ENCODE data around the gene GAB3.

Gene GAB3, protein sequence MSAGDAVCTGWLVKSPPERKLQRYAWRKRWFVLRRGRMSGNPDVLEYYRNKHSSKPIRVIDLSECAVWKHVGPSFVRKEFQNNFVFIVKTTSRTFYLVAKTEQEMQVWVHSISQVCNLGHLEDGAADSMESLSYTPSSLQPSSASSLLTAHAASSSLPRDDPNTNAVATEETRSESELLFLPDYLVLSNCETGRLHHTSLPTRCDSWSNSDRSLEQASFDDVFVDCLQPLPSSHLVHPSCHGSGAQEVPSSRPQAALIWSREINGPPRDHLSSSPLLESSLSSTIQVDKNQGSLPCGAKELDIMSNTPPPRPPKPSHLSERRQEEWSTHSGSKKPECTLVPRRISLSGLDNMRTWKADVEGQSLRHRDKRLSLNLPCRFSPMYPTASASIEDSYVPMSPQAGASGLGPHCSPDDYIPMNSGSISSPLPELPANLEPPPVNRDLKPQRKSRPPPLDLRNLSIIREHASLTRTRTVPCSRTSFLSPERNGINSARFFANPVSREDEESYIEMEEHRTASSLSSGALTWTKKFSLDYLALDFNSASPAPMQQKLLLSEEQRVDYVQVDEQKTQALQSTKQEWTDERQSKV

DNA sequence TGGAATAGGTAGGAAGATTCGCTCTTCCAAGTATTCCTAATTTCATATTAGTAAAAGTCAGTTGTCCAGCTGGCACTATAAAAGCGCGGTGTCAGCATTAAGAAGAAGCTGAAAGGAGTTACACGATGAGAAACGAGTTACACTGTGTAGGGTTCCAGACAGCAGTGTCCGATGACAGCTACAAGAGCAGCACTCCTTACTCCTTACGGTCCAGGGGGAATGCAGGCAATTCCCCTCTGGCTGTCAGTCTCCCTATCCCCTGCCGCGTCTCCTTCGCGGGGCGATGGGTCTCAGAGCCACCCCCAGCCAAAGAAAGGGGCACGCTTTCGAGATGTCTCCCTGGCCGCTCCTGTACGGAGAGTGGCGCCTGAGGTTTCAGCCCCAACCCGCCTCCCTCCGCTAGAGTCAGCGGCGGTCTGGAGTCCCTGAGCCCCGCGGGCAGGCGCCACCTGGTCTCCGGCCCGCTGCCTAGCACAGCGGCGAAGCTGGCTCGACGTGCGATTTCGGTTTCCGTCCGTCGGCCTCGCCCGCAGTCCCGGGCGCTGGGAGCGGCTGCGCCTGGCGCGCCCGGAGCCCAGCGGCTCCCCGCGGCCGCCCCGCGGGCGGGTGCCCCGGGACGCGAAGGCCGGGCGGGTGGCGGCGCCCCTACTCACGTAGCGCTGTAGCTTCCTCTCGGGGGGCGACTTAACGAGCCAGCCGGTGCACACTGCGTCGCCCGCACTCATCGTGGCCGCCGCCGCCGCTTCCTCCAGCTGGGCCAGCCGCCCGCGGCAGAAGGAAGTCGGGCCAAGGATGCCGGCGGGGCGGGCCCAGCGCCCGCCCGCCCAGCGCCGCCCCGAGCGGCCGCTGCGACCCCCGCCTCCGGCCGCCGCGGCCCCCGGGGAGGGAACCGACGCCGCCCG lies at the start of gene GAB3:
Gene GAB3 (minus strand): TSS at position 777 of the 902 bp plus-strand sequence. CDS start 52 bp downstream, at position 725.
- peak; percentile 48 for DNase-seq (ENCODE audit: low spot score)

DNA sequence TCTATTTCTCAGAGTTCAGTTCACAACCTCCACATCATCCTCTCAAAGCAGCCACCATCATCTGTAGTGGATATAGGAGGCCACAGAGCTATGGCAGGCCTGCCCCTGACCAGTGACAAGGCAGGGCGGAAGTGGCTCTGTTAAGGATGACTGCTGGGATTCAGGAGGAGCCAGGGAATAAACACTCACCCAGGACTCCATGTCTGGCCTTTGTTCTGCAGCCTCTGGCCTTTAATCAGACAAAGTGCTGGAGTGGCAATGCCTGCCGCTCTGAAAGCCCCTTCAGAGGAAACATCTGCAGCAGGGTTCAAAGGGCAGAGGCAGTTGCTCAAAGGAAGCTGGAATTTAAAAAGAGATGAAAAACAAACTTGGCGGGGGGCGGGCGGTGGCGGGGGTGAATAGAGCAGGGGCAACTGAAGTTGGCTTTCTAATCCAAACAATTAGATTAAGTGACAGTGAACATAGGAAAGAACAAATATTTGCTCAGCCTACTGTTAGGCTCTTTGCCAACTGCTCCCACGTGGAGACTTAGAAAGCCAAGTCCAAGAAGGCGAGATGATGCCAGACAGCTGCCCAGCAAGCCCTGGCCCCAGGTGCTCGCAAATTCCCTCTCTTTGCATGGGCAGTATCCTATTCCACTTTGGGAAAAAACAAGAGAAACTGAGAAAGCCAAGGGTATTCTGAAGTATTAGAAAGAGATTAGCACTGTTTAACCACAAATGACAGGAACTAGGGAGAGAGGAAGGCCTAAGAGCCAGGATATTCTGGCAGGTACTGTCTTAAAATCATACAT lies 48.9 kb upstream of the GAB3 start:
- DNase-seq (ENCODE audit: low spot score): peak; percentile 49

DNA sequence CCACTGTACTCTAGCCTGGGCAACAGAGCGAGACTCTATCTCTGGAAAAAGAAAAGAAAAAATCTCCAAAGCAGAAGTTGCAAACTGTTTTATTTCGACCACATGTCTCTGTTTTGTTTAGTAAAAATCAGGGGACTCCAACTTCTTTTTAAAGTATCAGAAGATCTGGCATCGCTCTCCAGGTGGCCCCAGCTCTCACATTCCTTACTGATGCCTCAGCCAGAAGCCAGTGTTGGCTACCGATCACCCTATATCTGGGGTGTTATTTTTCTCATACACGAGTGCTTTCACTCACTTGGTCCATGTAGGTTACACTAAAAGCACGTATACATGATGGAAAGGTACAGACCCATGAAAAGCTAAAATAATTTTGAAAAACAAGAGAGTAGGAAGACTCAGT lies 46.1 kb upstream of the GAB3 start:
- no peak for DNase-seq (ENCODE audit: low spot score)

DNA sequence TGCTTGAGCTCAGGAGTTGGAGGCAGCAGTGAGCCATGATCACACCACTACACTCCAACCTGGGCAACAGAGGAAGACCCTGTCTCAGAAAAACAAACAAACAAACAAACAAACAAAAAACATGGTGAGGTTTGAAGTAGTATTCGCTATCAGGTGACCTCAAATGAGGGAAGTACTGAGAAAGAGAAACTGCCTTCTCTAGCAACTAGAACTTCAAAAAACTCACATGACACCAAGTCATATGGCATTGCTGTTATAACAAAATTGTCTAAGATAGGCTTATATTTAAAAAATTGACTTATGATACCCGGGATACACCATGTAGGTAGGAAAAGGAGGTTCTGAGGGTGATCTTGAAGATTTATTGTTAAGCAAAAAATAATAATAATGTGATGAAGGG lies 44.1 kb upstream of the GAB3 start:
- no peak for DNase-seq (ENCODE audit: low spot score)

DNA sequence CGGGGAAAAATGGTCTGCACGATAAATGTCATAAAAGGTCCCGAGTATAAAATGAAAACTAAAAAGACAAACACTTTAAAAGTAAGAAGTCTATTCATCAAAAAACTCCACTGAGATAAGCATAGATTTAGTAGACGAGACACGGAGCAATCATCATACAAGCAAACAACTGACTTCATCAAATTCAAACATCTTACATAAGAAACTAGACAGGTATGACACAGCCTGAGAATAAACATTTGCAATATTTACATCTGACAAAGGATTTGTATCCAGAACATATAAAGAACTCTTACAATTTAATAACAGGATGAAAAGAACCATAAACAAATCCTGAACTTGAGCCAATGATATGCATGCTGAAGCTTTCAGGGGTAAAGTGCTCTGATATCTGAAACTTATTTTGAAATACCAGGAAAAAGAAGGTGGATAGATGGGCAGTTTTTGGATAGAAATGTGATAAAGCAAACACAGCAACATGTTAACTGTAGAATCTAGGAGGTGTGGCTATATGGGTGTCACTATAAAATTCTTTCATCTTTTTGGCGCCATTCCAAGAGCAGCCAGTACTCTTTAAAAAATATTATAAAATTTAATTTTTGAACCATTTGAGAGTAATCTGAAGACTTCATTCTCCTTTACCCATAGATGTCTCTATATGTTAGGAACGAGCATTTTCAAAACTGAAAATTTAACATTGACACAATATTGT lies 42.4 kb upstream of the GAB3 start:
- DNase-seq (ENCODE audit: low spot score): peak; percentile 54

DNA sequence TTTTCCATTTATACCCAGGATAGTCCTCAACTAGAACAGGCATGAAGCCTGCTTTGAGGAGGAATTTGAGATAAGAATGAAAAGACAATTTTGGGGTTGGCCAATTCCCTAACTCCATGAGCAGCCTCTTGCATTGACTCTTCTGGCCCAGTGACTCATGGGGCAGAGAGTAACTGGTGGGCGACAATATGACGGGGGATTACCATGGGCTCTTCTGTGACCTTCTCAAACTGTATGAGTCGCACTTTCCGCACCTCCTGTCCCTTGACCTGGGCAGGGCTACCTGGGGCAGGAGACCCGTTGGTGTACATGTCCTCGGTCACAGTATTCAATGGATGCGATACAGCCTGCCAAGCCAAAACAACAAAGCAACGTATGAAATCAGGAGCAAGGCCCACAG lies 41.1 kb upstream of the GAB3 start:
- DNase-seq (ENCODE audit: low spot score): no peak

DNA sequence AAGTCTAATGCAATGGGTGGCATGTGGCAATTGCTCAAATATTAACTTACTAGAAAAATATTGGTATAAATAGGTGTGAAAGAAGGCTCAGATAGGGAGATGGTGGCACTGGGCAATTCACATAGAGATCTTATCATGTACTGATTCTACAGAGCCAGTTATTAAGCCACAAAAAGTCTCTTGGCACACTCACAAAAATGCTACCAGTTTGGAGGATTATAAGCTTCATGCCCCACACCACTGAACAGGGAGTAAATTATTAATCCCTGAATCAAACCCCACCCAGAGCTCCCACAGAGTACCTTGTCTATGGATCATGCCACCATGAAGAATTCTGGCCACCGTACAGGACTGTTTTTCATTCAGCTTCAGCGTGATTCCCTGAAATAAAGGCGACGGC lies 40.6 kb upstream of the GAB3 start:
- DNase-seq (ENCODE audit: low spot score): no peak

DNA sequence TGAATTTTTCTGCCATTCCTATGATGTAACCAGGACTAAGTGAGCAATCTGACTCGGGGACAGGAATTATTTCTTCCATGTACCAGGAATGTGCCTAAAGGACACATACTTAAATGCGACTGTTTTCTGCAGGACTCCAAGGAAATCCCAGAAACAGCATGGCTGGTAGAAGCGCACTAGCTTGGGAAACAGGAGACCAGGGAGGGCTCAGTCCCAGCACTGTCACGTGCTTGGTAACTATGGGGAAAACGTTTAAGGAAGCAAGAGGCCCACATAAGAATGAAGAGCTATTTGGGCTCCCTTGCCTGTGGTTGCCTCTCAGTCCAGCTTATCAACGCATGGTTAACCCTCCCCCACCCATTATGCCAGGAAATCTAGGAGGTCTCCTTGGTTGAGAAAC lies 34.8 kb upstream of the GAB3 start:
- DNase-seq (ENCODE audit: low spot score): no peak

DNA sequence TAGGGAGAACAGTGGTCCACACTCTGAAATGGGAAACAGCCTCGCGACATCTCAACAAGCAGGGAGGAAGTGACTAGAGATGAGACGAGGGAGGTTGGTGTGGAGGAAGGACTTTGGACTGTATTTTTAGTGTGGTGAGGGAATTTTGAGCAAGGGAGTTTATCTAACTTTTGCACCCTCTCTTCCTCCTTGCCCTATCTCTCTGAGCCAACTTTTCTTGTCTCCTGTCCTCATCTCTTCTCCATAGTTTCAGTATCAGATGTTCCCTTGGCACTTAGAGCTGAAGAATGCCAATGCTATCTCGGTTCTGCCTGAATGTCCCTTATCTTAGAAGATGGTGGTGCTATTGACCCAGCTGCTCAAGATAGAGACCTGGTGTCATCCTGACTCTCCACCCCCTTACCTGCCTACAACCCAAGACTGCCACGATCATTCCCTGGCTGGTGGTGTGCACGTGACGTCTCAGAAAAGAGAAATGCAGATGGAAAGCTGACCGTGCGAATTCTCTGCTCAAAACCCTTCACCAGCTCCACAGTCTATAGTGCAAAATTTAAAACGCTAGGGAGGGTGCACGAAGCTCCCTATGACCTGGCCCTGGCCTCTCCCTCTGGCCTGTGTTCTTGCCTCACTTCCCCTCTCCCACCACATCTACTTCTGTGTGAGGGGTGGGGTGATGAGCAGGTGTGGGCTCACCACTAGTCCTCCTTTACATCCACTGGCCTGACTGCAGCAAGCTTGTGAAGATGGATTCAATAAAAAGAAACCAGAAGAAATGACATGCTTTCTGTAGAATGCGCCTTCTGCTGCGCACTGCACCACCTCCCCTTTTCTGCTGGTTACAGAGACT lies 33.5 kb upstream of the GAB3 start:
- DNase-seq (ENCODE audit: low spot score): peak; percentile 37

DNA sequence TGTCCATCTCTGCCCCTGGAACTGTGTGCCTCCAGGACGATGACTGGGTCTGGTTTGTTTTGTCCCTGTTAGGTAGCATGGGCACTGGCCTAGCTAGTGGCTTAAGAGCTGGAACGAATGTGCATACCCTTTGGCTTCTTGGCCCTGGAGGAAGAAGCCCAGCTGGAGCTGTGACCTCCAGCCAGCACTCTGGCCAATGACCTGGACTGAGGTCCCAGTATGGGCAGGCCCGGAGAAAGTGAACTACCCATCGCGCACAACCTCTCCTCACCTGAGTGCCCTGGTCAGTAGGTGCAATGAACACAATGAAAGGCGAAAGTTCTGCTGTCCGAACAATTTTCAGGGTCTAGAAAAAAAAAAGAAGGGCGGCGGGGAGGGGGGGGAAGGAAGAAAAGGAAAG lies 30.1 kb upstream of the GAB3 start:
- DNase-seq (ENCODE audit: low spot score): no peak

DNA sequence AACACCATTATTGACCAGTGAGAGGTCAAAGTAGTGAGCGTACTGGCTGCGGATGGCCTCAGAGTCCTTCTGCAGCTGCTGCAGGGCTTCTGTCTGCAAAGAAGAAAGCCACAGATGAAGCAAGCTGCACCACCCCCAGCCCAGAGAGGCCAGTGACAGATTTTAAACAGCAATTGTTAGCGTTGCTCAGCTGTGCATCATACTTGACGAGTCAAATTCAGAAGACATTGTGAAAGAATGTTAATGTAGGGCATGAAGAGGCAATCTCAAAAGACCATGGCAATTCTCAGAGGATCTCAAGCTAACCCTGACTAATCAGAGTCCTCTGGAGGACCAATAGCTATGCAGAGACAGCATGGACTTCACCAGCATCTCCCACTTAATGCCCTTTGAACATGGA lies 28.4 kb upstream of the GAB3 start:
- DNase-seq (ENCODE audit: low spot score): no peak

DNA sequence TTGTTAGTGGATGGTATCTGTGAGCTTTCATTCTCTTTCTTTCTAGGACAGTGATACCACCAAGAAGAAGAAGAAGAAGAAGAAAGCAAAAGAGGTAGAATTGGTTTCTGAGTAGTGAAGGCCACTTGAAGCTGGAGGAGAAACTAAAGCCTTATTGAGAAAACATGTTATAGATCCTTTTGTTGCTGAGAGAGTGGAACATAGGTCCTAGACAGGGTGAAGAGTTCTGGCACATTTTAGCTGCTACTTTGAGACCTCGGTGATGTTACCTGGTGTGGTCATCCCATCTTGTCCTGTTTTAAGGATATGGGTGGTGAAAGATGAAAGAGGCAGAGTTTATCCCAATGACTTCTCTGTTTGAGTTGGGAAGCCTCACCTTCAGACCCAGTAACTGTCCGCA lies 25.9 kb upstream of the GAB3 start:
- no peak for DNase-seq (ENCODE audit: low spot score)

DNA sequence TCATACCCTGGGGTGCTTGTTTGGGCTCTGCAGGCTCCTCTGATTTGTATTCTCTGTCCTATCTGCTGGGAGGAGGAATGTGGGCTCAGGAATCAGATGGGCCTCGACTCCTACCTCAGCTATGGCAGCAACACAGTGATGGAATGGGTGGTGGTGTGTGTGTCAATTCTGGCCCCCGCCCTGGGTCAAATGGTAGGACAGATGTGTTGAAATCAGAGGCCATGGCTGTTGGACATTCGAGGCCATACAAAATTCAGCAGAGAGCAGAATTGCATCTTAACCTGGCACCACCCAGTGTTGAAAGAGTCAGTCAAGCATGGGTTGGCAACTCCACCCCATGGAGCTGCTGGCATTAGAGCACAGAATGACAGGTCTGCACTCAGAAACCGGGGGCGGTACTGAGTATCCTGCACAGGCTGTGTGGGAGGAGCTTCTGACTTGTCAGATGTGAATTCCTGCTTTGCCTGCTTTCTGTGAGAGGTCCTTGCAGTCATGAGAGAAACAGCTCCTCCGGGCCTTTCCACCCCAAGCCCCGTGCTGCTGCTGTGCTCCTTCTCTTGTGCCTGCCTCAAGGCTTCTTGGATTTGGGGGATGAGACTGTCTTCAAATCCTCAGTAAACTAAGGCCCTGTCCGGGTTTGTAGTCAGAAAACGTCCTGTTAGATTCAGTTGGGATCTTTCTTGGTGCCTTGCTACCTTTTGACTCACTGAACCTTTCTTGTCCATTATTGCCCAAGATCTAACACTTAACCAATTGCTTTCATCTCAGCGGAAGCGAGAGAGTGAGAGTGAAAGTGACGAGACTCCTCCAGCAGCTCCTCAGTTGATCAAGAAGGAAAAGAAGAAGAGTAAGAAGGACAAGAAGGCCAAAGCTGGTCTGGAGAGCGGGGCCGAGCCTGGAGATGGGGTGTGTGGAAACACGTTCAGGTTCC lies 24.8 kb upstream of the GAB3 start:
- peak; percentile 80 for DNase-seq (ENCODE audit: low spot score)

DNA sequence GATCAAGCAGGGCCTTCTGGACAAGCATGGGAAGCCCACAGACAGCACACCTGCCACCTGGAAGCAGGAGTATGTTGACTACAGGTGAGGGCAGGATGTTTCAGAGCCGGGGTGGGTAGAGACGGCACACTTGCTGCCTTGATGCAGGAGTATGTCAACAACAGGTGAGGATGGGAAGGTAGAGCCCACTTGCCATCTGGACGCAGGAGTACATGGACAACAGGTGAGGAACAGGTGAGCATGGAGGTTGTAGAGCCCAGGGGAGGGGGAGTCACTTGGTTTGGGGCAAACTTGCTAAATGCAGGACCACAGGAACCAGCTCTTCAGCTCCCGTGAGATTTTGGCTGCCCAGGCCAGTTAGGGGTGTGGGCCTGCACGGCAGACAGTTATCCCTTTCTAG lies 23.7 kb upstream of the GAB3 start:
- DNase-seq (ENCODE audit: low spot score): no peak

DNA sequence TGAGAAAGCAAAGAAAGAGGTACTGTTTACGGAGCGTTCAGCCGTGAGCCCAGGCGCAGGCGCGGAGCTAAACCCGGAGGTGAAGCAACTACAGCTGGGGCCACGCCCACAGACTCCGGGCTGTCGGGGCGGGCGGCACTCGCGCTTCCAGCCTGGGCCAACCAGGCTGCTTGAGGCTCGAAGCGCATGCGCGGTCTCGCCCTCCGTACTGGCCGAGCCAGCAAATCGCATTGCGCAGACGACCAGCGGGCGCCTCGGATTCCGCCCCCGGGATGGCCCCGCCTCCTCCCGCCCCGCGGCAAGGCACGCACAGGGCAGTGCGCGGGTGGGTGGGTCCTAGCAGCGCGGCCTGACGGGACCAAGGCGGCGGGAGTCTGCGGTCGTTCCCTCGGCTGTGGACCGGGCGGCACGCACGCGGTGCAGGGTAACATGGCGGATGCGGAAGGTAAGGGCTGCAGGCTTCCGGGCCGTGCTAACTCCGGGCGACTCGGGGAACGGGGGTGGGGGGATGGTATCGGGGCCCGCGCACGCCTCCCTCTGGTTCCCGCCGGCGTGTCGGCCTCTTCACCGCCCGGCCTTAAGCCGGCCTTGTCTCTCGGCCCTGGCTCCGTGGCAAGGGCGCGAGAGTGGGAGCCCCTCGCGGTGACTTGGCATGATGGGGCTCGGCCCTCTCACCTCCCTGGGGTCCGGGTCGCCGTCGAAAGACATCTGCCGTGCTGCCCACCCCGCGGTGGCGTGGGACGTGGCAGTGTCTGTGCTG lies 11.8 kb upstream of the GAB3 start, which contains the start of gene DKC1:
Gene DKC1 (plus strand): TSS at position 328 of the 760 bp plus-strand sequence. CDS start 102 bp downstream, at position 430.
- peak; percentile 96 for DNase-seq (ENCODE audit: low spot score)

DNA sequence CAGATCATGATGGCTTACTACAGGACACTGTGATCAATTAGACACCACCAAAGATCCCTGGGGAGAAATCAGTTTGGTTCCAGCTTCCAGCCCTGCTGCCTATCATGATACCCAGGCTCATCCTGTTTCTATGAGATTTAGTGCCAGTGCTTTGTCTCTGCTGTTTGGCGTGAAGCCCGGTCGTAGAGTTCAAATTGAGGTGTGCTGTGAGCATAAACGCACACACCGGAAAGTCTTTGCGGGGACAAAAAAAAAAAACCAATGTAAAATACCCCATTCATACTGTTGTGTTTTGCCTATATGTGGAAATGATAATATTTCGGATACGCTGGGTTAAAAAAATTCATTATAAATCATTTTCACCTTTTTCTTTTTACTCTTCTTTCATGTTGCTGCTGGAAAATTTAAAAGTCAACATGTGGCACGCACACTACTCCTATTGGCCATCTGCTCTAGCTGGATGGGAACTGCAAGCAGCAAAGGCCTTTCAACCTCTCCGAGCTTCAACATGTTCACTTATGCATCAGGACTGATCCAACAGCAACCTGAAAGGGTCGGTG lies 11.2 kb upstream of the GAB3 start:
- DNase-seq (ENCODE audit: low spot score): peak; percentile 46

DNA sequence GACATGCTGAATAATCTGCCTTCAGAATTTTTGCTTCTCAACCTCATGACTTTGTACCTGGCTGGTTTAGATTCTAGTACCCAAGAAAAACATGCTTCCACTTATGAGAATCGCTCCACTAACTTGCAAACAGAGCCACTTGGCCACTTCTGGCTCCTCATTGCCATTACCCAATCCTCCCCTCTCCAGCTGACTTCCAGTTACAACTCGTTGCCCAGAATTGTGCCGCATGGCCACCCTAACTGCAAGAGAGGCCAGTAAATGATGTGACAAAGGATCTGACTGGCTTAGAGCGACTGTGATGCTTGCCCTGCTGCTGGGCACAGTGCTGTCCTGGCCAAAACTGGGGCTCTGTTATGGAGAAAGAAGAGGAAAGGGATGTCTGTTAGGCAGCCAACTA lies 7.8 kb upstream of the GAB3 start:
- no peak for DNase-seq (ENCODE audit: low spot score)

DNA sequence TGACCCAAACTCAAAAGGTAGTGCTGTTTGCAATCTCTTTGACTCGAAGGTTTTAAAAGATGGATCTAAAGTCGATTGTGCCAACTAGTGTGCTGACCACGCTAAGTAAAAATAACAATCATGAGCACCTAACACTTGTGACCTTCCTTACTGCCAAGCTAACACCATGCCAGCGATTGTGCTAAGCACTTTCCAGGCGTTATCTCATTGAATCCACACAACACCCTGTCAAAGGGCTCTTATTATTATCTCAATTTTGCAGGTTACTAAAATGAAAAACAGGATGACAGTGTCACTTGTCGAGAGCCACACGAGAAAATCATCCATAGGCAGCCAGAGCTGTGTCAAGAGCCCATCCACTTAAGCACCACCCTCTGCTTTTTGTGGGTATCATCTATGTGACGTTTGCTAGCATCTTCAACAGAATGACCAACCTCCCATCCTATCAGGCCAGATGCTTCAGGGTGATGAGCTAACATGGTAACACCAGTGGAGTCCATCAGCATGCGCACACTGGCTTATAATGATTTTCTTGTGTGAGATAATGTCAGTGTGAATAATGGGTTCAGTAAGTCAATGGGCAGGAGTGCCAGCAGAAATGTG lies 893 bp upstream of the GAB3 start:
- DNase-seq (ENCODE audit: low spot score): peak; percentile 83

All from hematopoietic multipotent progenitor cell treated with erythropoietin and hydrocortisone succinate and interleukin-3 and kit ligand, for 15 days (in vitro differentiated cells).